OCI-LY7 (cell line): ENCODE measurements around the gene KNL1. TPM values are rescaled to one million over a fixed set of nuclear protein-coding genes. Genes with fewer than 3 reads are reported as not detected.
"Not testable (repeated sequence)": the region's sequence is repeated elsewhere in the genome, so short reads cannot be mapped to it uniquely, and the experiment has no call there.

Source experiments
- BruUV-seq: library from RNA; stranded (reverse); fragments of 400-500 nt; replicated peaks from 2 replicates; lab custom pipeline; 2021; lab: Mats Ljungman, UMichigan
- CTCF ChIA-PET: fragments of 300-600 bp; sonication (Branson Sonifier 250); formaldehyde crosslinking; loops from one replicate; lab custom pipeline; 2022; ENCODE audit warnings: antibody characterized with exemption; ENCODE audit not compliant: unreplicated experiment; lab: Charles Lee
- POLR2A ChIA-PET: fragments of 300-600 bp; sonication (Branson Sonifier 250); formaldehyde crosslinking; loops from one replicate; lab custom pipeline; 2022; ENCODE audit warnings: antibody characterized with exemption; lab: Charles Lee
- DNase-seq: peaks from one replicate; pipeline ENCODE4 v3.0.0-alpha.2; 2015; ENCODE audit warnings: low spot score
- H2AFZ ChIP-seq: fragments of 200-600 bp; sonication (generic), shearing (Covaris generic); 2 replicates; pipeline ENCODE4 v1.6.1; 2014; ENCODE audit warnings: mild to moderate bottlenecking, antibody characterized with exemption, low read length, moderate library complexity
- H3K27ac ChIP-seq: fragments of 200-600 bp; sonication (generic); 2 replicates; pipeline ENCODE4 v1.5.1; 2014; ENCODE audit warnings: mixed run types, low read depth, mild to moderate bottlenecking, moderate library complexity, low read length, inconsistent platforms; ENCODE audit not compliant: poor library complexity, severe bottlenecking
- H3K36me3 ChIP-seq: fragments of 200-600 bp; sonication (generic); 2 replicates; pipeline ENCODE4 v1.6.1; 2014; ENCODE audit warnings: mild to moderate bottlenecking, antibody characterized with exemption, low read length, moderate library complexity, mixed read lengths; ENCODE audit not compliant: insufficient read depth
- H3K4me1 ChIP-seq: fragments of 200-600 bp; sonication (generic); 2 replicates; pipeline ENCODE4 v1.5.1; 2014; ENCODE audit warnings: mild to moderate bottlenecking, low read length; ENCODE audit not compliant: insufficient read depth, poor library complexity, severe bottlenecking
- H3K4me2 ChIP-seq: fragments of 200-600 bp; sonication (generic); 2 replicates; pipeline ENCODE4 v1.6.1; 2014; ENCODE audit warnings: mild to moderate bottlenecking, low read length
- H3K4me3 ChIP-seq: fragments of 200-600 bp; sonication (generic); 2 replicates; pipeline ENCODE4 v1.5.1; 2014; ENCODE audit warnings: mild to moderate bottlenecking, low read depth, low read length; ENCODE audit not compliant: poor library complexity, severe bottlenecking
- H3K79me2 ChIP-seq: fragments of 200-600 bp; sonication (generic); 2 replicates; pipeline ENCODE4 v1.6.1; 2016; ENCODE audit warnings: low read depth, mild to moderate bottlenecking, low read length, moderate library complexity, mixed read lengths; ENCODE audit not compliant: insufficient read depth
- H3K9me2 ChIP-seq: fragments of 200-600 bp; sonication (generic); 2 replicates; pipeline ENCODE4 v1.6.1; 2016; ENCODE audit warnings: mild to moderate bottlenecking, low read length, mixed read lengths; ENCODE audit not compliant: insufficient read depth
- H3K9me3 ChIP-seq: fragments of 200-600 bp; sonication (generic); 2 replicates; pipeline ENCODE4 v1.6.1; 2014; ENCODE audit warnings: mild to moderate bottlenecking, mixed run types, low read length, mixed read lengths
- H4K20me1 ChIP-seq: fragments of 200-600 bp; sonication (generic); 2 replicates; pipeline ENCODE4 v1.6.1; 2014; ENCODE audit warnings: mild to moderate bottlenecking, antibody characterized with exemption, low read length, moderate library complexity, mixed read lengths; ENCODE audit not compliant: insufficient read depth
- CTCF ChIP-seq: fragments of 200-600 bp; sonication (generic); conservative IDR thresholded peaks from 2 replicates; pipeline ENCODE4 v1.5.1; 2014; ENCODE audit warnings: mild to moderate bottlenecking, antibody characterized with exemption, low read length, moderate library complexity, mixed read lengths
- EZH2phosphoT487 ChIP-seq: fragments of 200-600 bp; sonication (generic); IDR thresholded peaks from 2 replicates; pipeline ENCODE4 v1.6.1; 2018; ENCODE audit warnings: low read depth, borderline replicate concordance, mild to moderate bottlenecking, mixed run types, antibody characterized with exemption, low read length, moderate library complexity, mixed read lengths
- intact Hi-C: fragments of 100-400 bp; cut with micrococcal nuclease; formaldehyde crosslinking; loops from one replicate; pipeline ENCODE4 v1.10.0; 2022; ENCODE audit not compliant: unreplicated experiment
- total RNA-seq, 2 experiments: library from RNA; depleted of rRNA in 1 of 2; stranded (reverse); fragments of >200 nt in 1 of 2; shearing (Covaris generic) in 1 of 2; gene quantifications; 2 replicates each; pipeline ENCODE4 v1.2.3, GENCODE V29; 2014 to 2022

The KNL1 gene
- total RNA-seq, 2 experiments from 2014 or later = 51.3 to 58.7 TPM

- no peak for TF ChIP-seq CTCF
- TF ChIP-seq EZH2phosphoT487 = no peak
- Histone ChIP-seq H4K20me1 (peaks cover 6% of the 10 kb centered on the region; the same call in 1 of the 2 replicates), H3K9me2 (no peaks in the 10 kb centered on the region), H3K4me2 (no peak overlapping the region), H3K36me3 (peaks cover 52% of the 10 kb centered on the region), H3K9me3 (no peaks in the 10 kb centered on the region), H3K4me3 (no peak overlapping the region), H3K79me2 (peaks cover 16% of the 10 kb centered on the region), H2AFZ (no peak overlapping the region), H3K27ac (no peak overlapping the region), H3K4me1 (peaks cover 15% of the 10 kb centered on the region)
- POLR2A ChIA-PET = interaction anchor here (0.6 to 1.5 kb wide), 3 partner anchors 14 to 72 kb away, joined by 3 read pairs; no protein-coding TSS in a partner anchor
- DNase-seq = no peak
- BruUV-seq = no TSS peak
- CTCF ChIA-PET = interaction anchor here (0.6 kb wide), 1 partner anchor 29 kb away, joined by 3 read pairs; no protein-coding TSS in a partner anchor
- intact Hi-C loops = no loop called here
Measured at GRCh38 chr15:40575113-40575512, 18.9 kb upstream of the KNL1 start.

GRCh38 chr15:40576914-40577313, 17.1 kb upstream of the KNL1 start:
- H4K20me1 ChIP-seq, H3K4me2 ChIP-seq, intact Hi-C loops, H3K9me2 ChIP-seq, H3K4me3 ChIP-seq, H2AFZ ChIP-seq, CTCF ChIA-PET, H3K27ac ChIP-seq, H3K9me3 ChIP-seq, DNase-seq, H3K79me2 ChIP-seq, H3K4me1 ChIP-seq, BruUV-seq: not testable (repeated sequence)
- peaks cover 44% of the 10 kb centered on the region for H3K36me3 ChIP-seq
- POLR2A ChIA-PET = interaction anchor here (0.6 to 1.1 kb wide), 3 partner anchors 12 to 24 kb away, joined by 3 to 5 read pairs (median 3); partner anchors contain the start of gene CCDC32

- Histone ChIP-seq H3K4me1 (no peaks in the 10 kb centered on the region), H3K36me3 (peaks cover 28% of the 10 kb centered on the region), H3K4me3 (no peak overlapping the region), H3K27ac (no peak overlapping the region), H4K20me1 (no peaks in the 10 kb centered on the region), H3K4me2 (no peak overlapping the region), H3K9me2 (no peaks in the 10 kb centered on the region), H3K9me3 (no peaks in the 10 kb centered on the region), H3K79me2 (no peaks in the 10 kb centered on the region), H2AFZ (no peak overlapping the region)
- intact Hi-C loops = no loop called here
- DNase-seq = no peak
- no TSS peak for BruUV-seq
- CTCF ChIA-PET = no interaction called here
- TF ChIP-seq CTCF (no peak), EZH2phosphoT487 (no peak)
- POLR2A ChIA-PET = no interaction called here
Measured at GRCh38 chr15:40578892-40579291, 15.2 kb upstream of the KNL1 start.

- POLR2A ChIA-PET, H3K79me2 ChIP-seq, H2AFZ ChIP-seq, CTCF ChIA-PET, H3K4me2 ChIP-seq, DNase-seq, H3K36me3 ChIP-seq, H3K27ac ChIP-seq, H3K4me3 ChIP-seq, H3K9me3 ChIP-seq, H4K20me1 ChIP-seq, H3K4me1 ChIP-seq, intact Hi-C loops, BruUV-seq, H3K9me2 ChIP-seq: not testable (repeated sequence)
Measured at GRCh38 chr15:40581796-40582195, 12.3 kb upstream of the KNL1 start.
